ENCODE data around the gene OR4D1. TPM values are rescaled to one million over a fixed set of nuclear protein-coding genes. Genes with fewer than 3 reads are reported as not detected.

The OR4D1 gene
- total and polyA plus RNA-seq, 4 donors = 0.01 to 0.09 TPM; not detected in 2

DNA sequence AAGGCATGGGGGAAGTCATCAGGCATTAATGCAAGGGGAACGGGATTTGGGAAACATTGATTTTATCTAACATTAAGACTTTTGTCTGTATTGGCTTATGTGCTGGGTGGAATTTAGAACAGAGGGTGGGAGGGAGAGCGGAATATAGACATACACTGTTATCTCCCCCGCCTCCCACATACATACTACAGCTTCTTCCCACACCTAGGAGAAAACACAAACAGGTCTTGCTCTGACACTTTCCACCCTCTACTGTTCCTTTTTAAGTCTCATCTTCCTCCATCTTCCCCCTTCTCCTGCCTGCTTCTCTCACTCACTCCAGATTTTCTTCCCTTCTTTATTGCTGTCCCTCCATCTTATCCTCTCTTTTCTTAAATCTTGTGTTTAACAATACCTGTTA, 425 bp downstream of the OR4D1 start:
- WGBS, 2 donors = 87 to 88% methylated on average over 3 of the region's 3 CpGs
- peaks cover 0 to 3% (median 0%) of the 10 kb centered on the region in 5 donors for H3K4me1 ChIP-seq (ENCODE audit: control insufficient read depth in 5 of 5, insufficient read depth in 5 of 5, low read length in 5 of 5)
- ATAC-seq (ENCODE audit: insufficient read depth, low FRiP score) = no peak

DNA sequence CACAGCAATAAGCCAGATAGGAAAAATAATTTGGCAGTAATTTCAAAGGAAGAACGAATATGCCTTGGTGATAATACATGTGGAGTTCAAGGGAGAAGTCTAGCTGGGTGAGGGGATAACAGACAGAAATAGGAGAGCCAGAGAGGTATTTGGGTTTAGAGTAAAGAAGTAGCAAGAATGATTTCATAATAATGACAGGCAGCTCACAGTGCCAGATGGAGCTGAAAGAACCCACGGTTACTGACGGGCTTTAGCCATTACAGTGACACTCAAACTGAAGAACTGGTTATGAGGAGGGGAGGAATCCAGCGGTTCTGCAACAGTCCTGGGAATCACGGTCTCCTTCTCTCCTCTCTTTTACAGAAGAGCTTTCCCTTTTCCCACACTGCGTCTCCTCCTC, 2.2 kb downstream of the OR4D1 start:
- WGBS, 2 donors = 58 to 62% methylated on average over 6 of the region's 6 CpGs
- TF ChIP-seq, protein P1, sequence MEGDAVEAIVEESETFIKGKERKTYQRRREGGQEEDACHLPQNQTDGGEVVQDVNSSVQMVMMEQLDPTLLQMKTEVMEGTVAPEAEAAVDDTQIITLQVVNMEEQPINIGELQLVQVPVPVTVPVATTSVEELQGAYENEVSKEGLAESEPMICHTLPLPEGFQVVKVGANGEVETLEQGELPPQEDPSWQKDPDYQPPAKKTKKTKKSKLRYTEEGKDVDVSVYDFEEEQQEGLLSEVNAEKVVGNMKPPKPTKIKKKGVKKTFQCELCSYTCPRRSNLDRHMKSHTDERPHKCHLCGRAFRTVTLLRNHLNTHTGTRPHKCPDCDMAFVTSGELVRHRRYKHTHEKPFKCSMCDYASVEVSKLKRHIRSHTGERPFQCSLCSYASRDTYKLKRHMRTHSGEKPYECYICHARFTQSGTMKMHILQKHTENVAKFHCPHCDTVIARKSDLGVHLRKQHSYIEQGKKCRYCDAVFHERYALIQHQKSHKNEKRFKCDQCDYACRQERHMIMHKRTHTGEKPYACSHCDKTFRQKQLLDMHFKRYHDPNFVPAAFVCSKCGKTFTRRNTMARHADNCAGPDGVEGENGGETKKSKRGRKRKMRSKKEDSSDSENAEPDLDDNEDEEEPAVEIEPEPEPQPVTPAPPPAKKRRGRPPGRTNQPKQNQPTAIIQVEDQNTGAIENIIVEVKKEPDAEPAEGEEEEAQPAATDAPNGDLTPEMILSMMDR (IDR thresholded peaks at IDR 0.05; ENCODE audit: control extremely low read depth, extremely low read depth) = no peak
- Histone ChIP-seq H3K4me3 (no peak overlapping the region), H3K27me3 (ENCODE audit: control insufficient read depth in 3 of 3, insufficient read depth in 3 of 3, low read length in 2 of 3) (peaks cover 0 to 49% (median 18%) of the 10 kb centered on the region in 3 donors), H3K9ac (ENCODE audit: insufficient read depth in 1 of 2, low read length in 2 of 2) (no peak overlapping the region), H3K9me3 (ENCODE audit: control insufficient read depth in 4 of 4, insufficient read depth in 3 of 4, low read length in 3 of 4) (peaks cover 0 to 4% (median 0%) of the 10 kb centered on the region in 4 donors), H3K4me1 (ENCODE audit: control insufficient read depth in 5 of 5, insufficient read depth in 5 of 5, low read length in 5 of 5) (peaks cover 0 to 3% (median 0%) of the 10 kb centered on the region in 5 donors), H3K36me3 (ENCODE audit: control insufficient read depth in 4 of 4, insufficient read depth in 4 of 4, low read length in 4 of 4) (no peaks in the 10 kb centered on the region), H3K27ac (ENCODE audit: low read depth in 1 of 2, low read length in 1 of 2) (no peak overlapping the region)
- DNase-seq (no peak), ATAC-seq (ENCODE audit: insufficient read depth, low FRiP score) (no peak)

More for the DNA sequence above, 425 bp downstream of the OR4D1 start:
- Histone ChIP-seq H3K4me3 (no peak overlapping the region), H3K9ac (ENCODE audit: insufficient read depth in 1 of 2, low read length in 2 of 2) (no peak overlapping the region), H3K27ac (ENCODE audit: low read depth in 1 of 2, low read length in 1 of 2) (no peak overlapping the region), H3K27me3 (ENCODE audit: control insufficient read depth in 3 of 3, insufficient read depth in 3 of 3, low read length in 2 of 3) (peaks cover 0 to 32% (median 10%) of the 10 kb centered on the region in 3 donors), H3K9me3 (ENCODE audit: control insufficient read depth in 4 of 4, insufficient read depth in 3 of 4, low read length in 3 of 4) (peaks cover 0 to 17% (median 0%) of the 10 kb centered on the region in 4 donors), H3K36me3 (ENCODE audit: control insufficient read depth in 4 of 4, insufficient read depth in 4 of 4, low read length in 4 of 4) (no peaks in the 10 kb centered on the region)
- no peak for DNase-seq
- TF ChIP-seq, protein P1 (IDR thresholded peaks at IDR 0.05; ENCODE audit: control extremely low read depth, extremely low read depth) = no peak

DNA sequence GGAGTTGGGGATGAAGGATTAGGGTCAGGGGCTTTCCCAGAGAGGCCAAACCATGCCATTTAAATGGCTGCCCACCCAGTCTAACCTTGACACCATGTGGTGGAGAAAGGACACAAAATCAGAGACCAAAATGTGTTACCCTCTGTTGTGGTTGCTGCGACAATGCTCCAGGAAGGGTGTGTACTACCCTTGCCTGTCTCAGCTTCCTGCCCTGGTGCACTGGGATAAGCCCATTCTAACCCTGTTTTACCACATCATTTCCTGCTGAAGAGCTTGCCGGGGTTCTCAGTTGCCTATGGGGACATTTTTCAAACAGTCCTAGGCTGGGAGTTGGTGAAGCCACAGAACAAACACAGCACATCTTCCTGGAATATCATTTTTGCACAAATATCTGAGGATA, 4.9 kb downstream of the OR4D1 start:
- no peak for ATAC-seq (ENCODE audit: insufficient read depth, low FRiP score)
- DNase-seq = no peak
- no peaks in the 10 kb centered on the region for H3K9me3 ChIP-seq (ENCODE audit: control insufficient read depth in 4 of 4, insufficient read depth in 3 of 4, low read length in 3 of 4)
- TF ChIP-seq, protein P1 (IDR thresholded peaks at IDR 0.05; ENCODE audit: control extremely low read depth, extremely low read depth) = no peak
- H3K9ac ChIP-seq (ENCODE audit: insufficient read depth in 1 of 2, low read length in 2 of 2) = no peak overlapping the region
- H3K4me3 ChIP-seq = no peak overlapping the region
- peaks cover 0 to 10% (median 0%) of the 10 kb centered on the region in 5 donors for H3K4me1 ChIP-seq (ENCODE audit: control insufficient read depth in 5 of 5, insufficient read depth in 5 of 5, low read length in 5 of 5)
- H3K27me3 ChIP-seq (ENCODE audit: control insufficient read depth in 3 of 3, insufficient read depth in 3 of 3, low read length in 2 of 3) = peaks cover 0 to 68% (median 31%) of the 10 kb centered on the region in 3 donors
- no peaks in the 10 kb centered on the region for H3K36me3 ChIP-seq (ENCODE audit: control insufficient read depth in 4 of 4, insufficient read depth in 4 of 4, low read length in 4 of 4)
- no peak overlapping the region for H3K27ac ChIP-seq (ENCODE audit: low read depth in 1 of 2, low read length in 1 of 2)
- 8 to 39% methylated on average over 2 of the region's 2 CpGs for WGBS, 2 donors

DNA sequence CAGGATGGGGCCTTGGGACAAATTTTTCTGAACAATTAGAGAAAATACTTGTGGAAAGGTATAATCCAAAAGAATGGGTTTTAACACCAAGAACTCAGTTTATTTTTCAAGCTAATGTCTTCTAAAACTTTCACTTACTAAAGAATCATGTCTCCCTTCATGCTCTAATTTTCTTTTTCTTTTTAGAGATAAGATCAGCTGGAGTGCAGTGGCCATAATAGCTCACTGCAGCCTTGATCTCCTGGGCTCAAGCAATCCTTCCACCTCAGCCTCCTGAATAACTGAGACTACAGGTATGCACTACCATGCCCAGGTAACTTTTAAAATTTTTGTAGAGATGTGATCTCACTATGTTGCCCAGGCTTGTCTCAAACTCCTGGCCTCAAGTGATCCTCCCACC, 5.5 kb downstream of the OR4D1 start:
- H3K36me3 ChIP-seq (ENCODE audit: control insufficient read depth in 4 of 4, insufficient read depth in 4 of 4, low read length in 4 of 4) = no peaks in the 10 kb centered on the region
- ATAC-seq (ENCODE audit: insufficient read depth, low FRiP score) = no peak
- H3K4me1 ChIP-seq (ENCODE audit: control insufficient read depth in 5 of 5, insufficient read depth in 5 of 5, low read length in 5 of 5) = peaks cover 0 to 10% (median 0%) of the 10 kb centered on the region in 5 donors
- TF ChIP-seq, protein P1 (IDR thresholded peaks at IDR 0.05; ENCODE audit: control extremely low read depth, extremely low read depth) = no peak
- no peak overlapping the region for H3K4me3 ChIP-seq
- H3K27ac ChIP-seq (ENCODE audit: low read depth in 1 of 2, low read length in 1 of 2) = no peak overlapping the region
- no peaks in the 10 kb centered on the region for H3K9me3 ChIP-seq (ENCODE audit: control insufficient read depth in 4 of 4, insufficient read depth in 3 of 4, low read length in 3 of 4)
- peaks cover 0 to 70% (median 33%) of the 10 kb centered on the region in 3 donors for H3K27me3 ChIP-seq (ENCODE audit: control insufficient read depth in 3 of 3, insufficient read depth in 3 of 3, low read length in 2 of 3)
- DNase-seq = no peak
- no peak overlapping the region for H3K9ac ChIP-seq (ENCODE audit: insufficient read depth in 1 of 2, low read length in 2 of 2)

Measured in lung (tissue), 12 donors.